ENCODE results near the gene CCL14. TPM values are rescaled to one million over a fixed set of nuclear protein-coding genes. Genes with fewer than 3 reads are reported as not detected.

Gene CCL14
- total and polyA plus RNA-seq, 2 of the 13 experiments (the other 11 are each of a cell fraction or from before 2014, with no cell fraction given), result 1.1 to 1.7 TPM

- peaks cover 24% of the 10 kb centered on the region for H3K4me1 ChIP-seq (ENCODE audit: insufficient read depth, low read length)
- FAIRE-seq, result no peak
- in situ Hi-C loops (cut with HindIII; ENCODE audit: extremely low pct_ligation_motif_present, low pct_unique_long_range_greater_than_20kb), result loop anchor here (25.0 kb wide), 1 partner anchor 522 kb away; the partner anchor contains the start of gene ZNHIT3
- H4K20me1 ChIP-seq (ENCODE audit: insufficient read depth, low read length), result no peaks in the 10 kb centered on the region
- no peak overlapping the region for H3K27ac ChIP-seq (ENCODE audit: extremely low read length, insufficient read depth, low read length)
- no peak overlapping the region for H3K4me3 ChIP-seq (replicated peaks in 1 of 3; ENCODE audit: insufficient read depth in 1 of 3, low read depth in 2 of 3, low read length in 3 of 3)
- peak overlapping the region; percentile 68 for H2AFZ ChIP-seq (ENCODE audit: low read length)
- no peak overlapping the region for H3K4me2 ChIP-seq (ENCODE audit: low read depth, low read length)
- H3K9ac ChIP-seq (ENCODE audit: insufficient read depth, low read depth, low read length), result no peak overlapping the region
- H3K79me2 ChIP-seq (ENCODE audit: insufficient read depth, low read length), result no peaks in the 10 kb centered on the region
- H3K9me3 ChIP-seq (ENCODE audit: low read length), result no peaks in the 10 kb centered on the region
- no TSS peak for BruUV-seq (replicated peaks)
- DNase-seq (ENCODE audit: low spot score), result no peak
- no peaks in the 10 kb centered on the region for H3K27me3 ChIP-seq (ENCODE audit: control insufficient read depth in 1 of 2, insufficient read depth in 2 of 2, low read length in 2 of 2)
- no peaks in the 10 kb centered on the region for H3K36me3 ChIP-seq (replicated peaks in 1 of 2; ENCODE audit: control insufficient read depth in 1 of 2, insufficient read depth in 2 of 2, low read length in 2 of 2)
- CTCF ChIA-PET (ENCODE audit: low intra/inter-chr PET ratio, low total read pairs), result no interaction called here
- WGBS (ENCODE audit: low lambda C conversion rate), result 79% methylated on average over 7 of the region's 7 CpGs
- no peak for ATAC-seq
- intact Hi-C loops (cut with micrococcal nuclease; ENCODE audit: unreplicated experiment), result no loop called here
- POLR2A ChIA-PET, result no interaction called here
- TF ChIP-seq ZNF746 (CRISPR knock-in tag; IDR thresholded peaks at IDR 0.05), result no peak
- no peak for TF ChIP-seq MIXL1 (CRISPR knock-in tag; IDR thresholded peaks at IDR 0.05)
- TF ChIP-seq SNAI1 (CRISPR knock-in tag; IDR thresholded peaks at IDR 0.05; ENCODE audit: borderline replicate concordance), result no peak
- TF ChIP-seq NKX3-1 (CRISPR knock-in tag; IDR thresholded peaks at IDR 0.05), result no peak
- TF ChIP-seq ZNF629 (CRISPR knock-in tag; conservative IDR thresholded peaks at IDR 0.05), result no peak
- TF ChIP-seq, protein P1, sequence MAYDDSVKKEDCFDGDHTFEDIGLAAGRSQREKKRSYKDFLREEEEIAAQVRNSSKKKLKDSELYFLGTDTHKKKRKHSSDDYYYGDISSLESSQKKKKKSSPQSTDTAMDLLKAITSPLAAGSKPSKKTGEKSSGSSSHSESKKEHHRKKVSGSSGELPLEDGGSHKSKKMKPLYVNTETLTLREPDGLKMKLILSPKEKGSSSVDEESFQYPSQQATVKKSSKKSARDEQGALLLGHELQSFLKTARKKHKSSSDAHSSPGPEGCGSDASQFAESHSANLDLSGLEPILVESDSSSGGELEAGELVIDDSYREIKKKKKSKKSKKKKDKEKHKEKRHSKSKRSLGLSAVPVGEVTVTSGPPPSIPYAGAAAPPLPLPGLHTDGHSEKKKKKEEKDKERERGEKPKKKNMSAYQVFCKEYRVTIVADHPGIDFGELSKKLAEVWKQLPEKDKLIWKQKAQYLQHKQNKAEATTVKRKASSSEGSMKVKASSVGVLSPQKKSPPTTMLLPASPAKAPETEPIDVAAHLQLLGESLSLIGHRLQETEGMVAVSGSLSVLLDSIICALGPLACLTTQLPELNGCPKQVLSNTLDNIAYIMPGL (CRISPR knock-in tag; IDR thresholded peaks at IDR 0.05; ENCODE audit: borderline replicate concordance in 1 of 2, low read depth in 1 of 2), result no peak
- no peak for TF ChIP-seq ZFY (CRISPR knock-in tag; IDR thresholded peaks at IDR 0.05)
- TF ChIP-seq, protein P2, sequence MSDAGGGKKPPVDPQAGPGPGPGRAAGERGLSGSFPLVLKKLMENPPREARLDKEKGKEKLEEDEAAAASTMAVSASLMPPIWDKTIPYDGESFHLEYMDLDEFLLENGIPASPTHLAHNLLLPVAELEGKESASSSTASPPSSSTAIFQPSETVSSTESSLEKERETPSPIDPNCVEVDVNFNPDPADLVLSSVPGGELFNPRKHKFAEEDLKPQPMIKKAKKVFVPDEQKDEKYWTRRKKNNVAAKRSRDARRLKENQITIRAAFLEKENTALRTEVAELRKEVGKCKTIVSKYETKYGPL (CRISPR knock-in tag; IDR thresholded peaks at IDR 0.05), result no peak
- no peak for TF ChIP-seq HDAC6 (IDR thresholded peaks at IDR 0.05; ENCODE audit: low read depth, low read length)
- TF ChIP-seq, protein P3, sequence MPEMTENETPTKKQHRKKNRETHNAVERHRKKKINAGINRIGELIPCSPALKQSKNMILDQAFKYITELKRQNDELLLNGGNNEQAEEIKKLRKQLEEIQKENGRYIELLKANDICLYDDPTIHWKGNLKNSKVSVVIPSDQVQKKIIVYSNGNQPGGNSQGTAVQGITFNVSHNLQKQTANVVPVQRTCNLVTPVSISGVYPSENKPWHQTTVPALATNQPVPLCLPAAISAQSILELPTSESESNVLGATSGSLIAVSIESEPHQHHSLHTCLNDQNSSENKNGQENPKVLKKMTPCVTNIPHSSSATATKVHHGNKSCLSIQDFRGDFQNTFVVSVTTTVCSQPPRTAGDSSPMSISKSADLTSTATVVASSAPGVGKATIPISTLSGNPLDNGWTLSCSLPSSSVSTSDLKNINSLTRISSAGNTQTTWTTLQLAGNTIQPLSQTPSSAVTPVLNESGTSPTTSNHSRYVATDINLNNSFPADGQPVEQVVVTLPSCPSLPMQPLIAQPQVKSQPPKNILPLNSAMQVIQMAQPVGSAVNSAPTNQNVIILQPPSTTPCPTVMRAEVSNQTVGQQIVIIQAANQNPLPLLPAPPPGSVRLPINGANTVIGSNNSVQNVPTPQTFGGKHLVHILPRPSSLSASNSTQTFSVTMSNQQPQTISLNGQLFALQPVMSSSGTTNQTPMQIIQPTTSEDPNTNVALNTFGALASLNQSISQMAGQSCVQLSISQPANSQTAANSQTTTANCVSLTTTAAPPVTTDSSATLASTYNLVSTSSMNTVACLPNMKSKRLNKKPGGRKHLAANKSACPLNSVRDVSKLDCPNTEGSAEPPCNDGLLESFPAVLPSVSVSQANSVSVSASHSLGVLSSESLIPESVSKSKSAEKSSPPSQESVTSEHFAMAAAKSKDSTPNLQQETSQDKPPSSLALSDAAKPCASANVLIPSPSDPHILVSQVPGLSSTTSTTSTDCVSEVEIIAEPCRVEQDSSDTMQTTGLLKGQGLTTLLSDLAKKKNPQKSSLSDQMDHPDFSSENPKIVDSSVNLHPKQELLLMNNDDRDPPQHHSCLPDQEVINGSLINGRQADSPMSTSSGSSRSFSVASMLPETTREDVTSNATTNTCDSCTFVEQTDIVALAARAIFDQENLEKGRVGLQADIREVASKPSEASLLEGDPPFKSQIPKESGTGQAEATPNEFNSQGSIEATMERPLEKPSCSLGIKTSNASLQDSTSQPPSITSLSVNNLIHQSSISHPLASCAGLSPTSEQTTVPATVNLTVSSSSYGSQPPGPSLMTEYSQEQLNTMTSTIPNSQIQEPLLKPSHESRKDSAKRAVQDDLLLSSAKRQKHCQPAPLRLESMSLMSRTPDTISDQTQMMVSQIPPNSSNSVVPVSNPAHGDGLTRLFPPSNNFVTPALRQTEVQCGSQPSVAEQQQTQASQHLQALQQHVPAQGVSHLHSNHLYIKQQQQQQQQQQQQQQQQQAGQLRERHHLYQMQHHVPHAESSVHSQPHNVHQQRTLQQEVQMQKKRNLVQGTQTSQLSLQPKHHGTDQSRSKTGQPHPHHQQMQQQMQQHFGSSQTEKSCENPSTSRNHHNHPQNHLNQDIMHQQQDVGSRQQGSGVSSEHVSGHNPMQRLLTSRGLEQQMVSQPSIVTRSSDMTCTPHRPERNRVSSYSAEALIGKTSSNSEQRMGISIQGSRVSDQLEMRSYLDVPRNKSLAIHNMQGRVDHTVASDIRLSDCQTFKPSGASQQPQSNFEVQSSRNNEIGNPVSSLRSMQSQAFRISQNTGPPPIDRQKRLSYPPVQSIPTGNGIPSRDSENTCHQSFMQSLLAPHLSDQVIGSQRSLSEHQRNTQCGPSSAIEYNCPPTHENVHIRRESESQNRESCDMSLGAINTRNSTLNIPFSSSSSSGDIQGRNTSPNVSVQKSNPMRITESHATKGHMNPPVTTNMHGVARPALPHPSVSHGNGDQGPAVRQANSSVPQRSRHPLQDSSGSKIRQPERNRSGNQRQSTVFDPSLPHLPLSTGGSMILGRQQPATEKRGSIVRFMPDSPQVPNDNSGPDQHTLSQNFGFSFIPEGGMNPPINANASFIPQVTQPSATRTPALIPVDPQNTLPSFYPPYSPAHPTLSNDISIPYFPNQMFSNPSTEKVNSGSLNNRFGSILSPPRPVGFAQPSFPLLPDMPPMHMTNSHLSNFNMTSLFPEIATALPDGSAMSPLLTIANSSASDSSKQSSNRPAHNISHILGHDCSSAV (CRISPR knock-in tag; IDR thresholded peaks at IDR 0.05; ENCODE audit: borderline replicate concordance), result no peak
- no peak for TF ChIP-seq ZNF713 (CRISPR knock-in tag; IDR thresholded peaks at IDR 0.05)
- TF ChIP-seq JUND (CRISPR knock-in tag; IDR thresholded peaks at IDR 0.05), result no peak
- no peak for TF ChIP-seq SALL2 (CRISPR knock-in tag; IDR thresholded peaks at IDR 0.05)
- no peak for TF ChIP-seq ZNF839 (CRISPR knock-in tag; IDR thresholded peaks at IDR 0.05; ENCODE audit: borderline replicate concordance)
- TF ChIP-seq ZBTB8A (CRISPR knock-in tag; IDR thresholded peaks at IDR 0.05; ENCODE audit: borderline replicate concordance, low read depth), result no peak
- no peak for TF ChIP-seq ZNF326 (CRISPR knock-in tag; IDR thresholded peaks at IDR 0.05; ENCODE audit: borderline replicate concordance)
Measured at GRCh38 chr17:35965272-35965671, 21.3 kb downstream of the CCL14 start.
